ENCODE results near the gene SLC22A17. TPM values are rescaled to one million over a fixed set of nuclear protein-coding genes. Genes with fewer than 3 reads are reported as not detected.

SLC22A17 gene
- total RNA-seq, 1 donor from 2014 or later: 3.7 TPM

- no peak for DNase-seq
Measured at GRCh38 chr14:23361763-23362162, 9.1 kb upstream of the SLC22A17 start.

- no peak for DNase-seq
Measured at GRCh38 chr14:23361320-23361719, 8.6 kb upstream of the SLC22A17 start.

GRCh38 chr14:23360496-23360895 lies 7.8 kb upstream of the SLC22A17 start:
- no peak for DNase-seq

GRCh38 chr14:23359722-23360447 lies 7.2 kb upstream of the SLC22A17 start:
- no peak for DNase-seq

- DNase-seq: no peak
Measured at GRCh38 chr14:23359167-23359626, 6.5 kb upstream of the SLC22A17 start.

GRCh38 chr14:23358553-23359166 lies 6.0 kb upstream of the SLC22A17 start:
- no peak for DNase-seq

- no peak for DNase-seq
Measured at GRCh38 chr14:23358042-23358441, 5.4 kb upstream of the SLC22A17 start.

GRCh38 chr14:23357261-23357660 lies 4.6 kb upstream of the SLC22A17 start:
- no peak for DNase-seq

- no peak for DNase-seq
Measured at GRCh38 chr14:23356662-23357061, 4.0 kb upstream of the SLC22A17 start.

- no peak for DNase-seq
Measured at GRCh38 chr14:23355871-23356435, 3.3 kb upstream of the SLC22A17 start.

GRCh38 chr14:23354990-23355389 lies 2.3 kb upstream of the SLC22A17 start:
- no peak for DNase-seq

- no peak for DNase-seq
Measured at GRCh38 chr14:23353433-23353780, 720 bp upstream of the SLC22A17 start.

- DNase-seq: no peak
Measured at GRCh38 chr14:23351681-23352505, 794 bp downstream of the SLC22A17 start.

- DNase-seq: no peak
Measured at GRCh38 chr14:23349156-23349845, 3.4 kb downstream of the SLC22A17 start.

GRCh38 chr14:23348297-23348655 lies 4.4 kb downstream of the SLC22A17 start:
- no peak for DNase-seq

- DNase-seq: no peak
Measured at GRCh38 chr14:23347406-23348296, 5.0 kb downstream of the SLC22A17 start.

GRCh38 chr14:23346693-23347405 lies 5.8 kb downstream of the SLC22A17 start:
- DNase-seq: no peak

- no peak for DNase-seq
Measured at GRCh38 chr14:23345987-23346692, 6.5 kb downstream of the SLC22A17 start.

GRCh38 chr14:23344481-23344880 lies 8.2 kb downstream of the SLC22A17 start:
- DNase-seq: no peak

Measured in dermis blood vessel endothelial cell (primary cell).